Measurements from ENCODE around the gene PDGFA. TPM values are rescaled to one million over a fixed set of nuclear protein-coding genes. Genes with fewer than 3 reads are reported as not detected.

PDGFA gene
- total RNA-seq, 4 donors from 2014 or later: 20.9 to 35.1 (median 33.6) TPM

GRCh38 chr7:467393-467828 is 52.2 kb downstream of the PDGFA start:
- Histone ChIP-seq H3K4me3 (no peak overlapping the region), H3K27me3 (no peaks in the 10 kb centered on the region), H3K4me1 (peaks cover 0 to 3% of the 10 kb centered on the region in 2 donors), H3K36me3 (no peaks in the 10 kb centered on the region), H3K27ac (no peak overlapping the region), H3K9me3 (no peaks in the 10 kb centered on the region)
- peak in 1 of 2 donors; percentile 2 for DNase-seq
- TF ChIP-seq CTCF (IDR thresholded peaks at IDR 0.05) (no peak), POLR2A (IDR thresholded peaks at IDR 0.05) (no peak)
- intact Hi-C loops (cut with DNase I; ENCODE audit: low total_unique reads): no loop called here

- Histone ChIP-seq H3K36me3 (no peaks in the 10 kb centered on the region), H3K4me3 (no peak overlapping the region), H3K9me3 (no peaks in the 10 kb centered on the region), H3K4me1 (peaks cover 0 to 3% of the 10 kb centered on the region in 2 donors), H3K27ac (no peak overlapping the region), H3K27me3 (no peaks in the 10 kb centered on the region)
- intact Hi-C loops (cut with DNase I; ENCODE audit: low total_unique reads): no loop called here
- DNase-seq: peak in 1 of 2 donors; percentile 6
- no peak for TF ChIP-seq CTCF (IDR thresholded peaks at IDR 0.05)
Measured at GRCh38 chr7:466465-467191, 53.0 kb downstream of the PDGFA start.

- peaks cover 0 to 3% of the 10 kb centered on the region in 2 donors for H3K4me1 ChIP-seq
- H3K36me3 ChIP-seq: no peaks in the 10 kb centered on the region
- no peak overlapping the region for H3K27ac ChIP-seq
- intact Hi-C loops (cut with DNase I; ENCODE audit: low total_unique reads): no loop called here
- DNase-seq: peak in 1 of 2 donors; percentile 4
- no peaks in the 10 kb centered on the region for H3K9me3 ChIP-seq
- TF ChIP-seq CTCF (IDR thresholded peaks at IDR 0.05) (no peak), POLR2A (IDR thresholded peaks at IDR 0.05) (no peak)
- no peaks in the 10 kb centered on the region for H3K27me3 ChIP-seq
- no peak overlapping the region for H3K4me3 ChIP-seq
Measured at GRCh38 chr7:465710-466400, 53.8 kb downstream of the PDGFA start.

GRCh38 chr7:464454-465401 is 54.9 kb downstream of the PDGFA start:
- Histone ChIP-seq H3K27ac (no peak overlapping the region), H3K4me3 (no peak overlapping the region), H3K4me1 (peaks cover 0 to 3% of the 10 kb centered on the region in 2 donors), H3K27me3 (no peaks in the 10 kb centered on the region), H3K9me3 (no peaks in the 10 kb centered on the region), H3K36me3 (no peaks in the 10 kb centered on the region)
- DNase-seq: peak in 1 of 2 donors; percentile 21
- intact Hi-C loops (cut with DNase I; ENCODE audit: low total_unique reads): no loop called here
- TF ChIP-seq CTCF (IDR thresholded peaks at IDR 0.05): no peak
- no peak for TF ChIP-seq POLR2A (IDR thresholded peaks at IDR 0.05)
